Activated naive CD8-positive, alpha-beta T cell (primary cell): ENCODE measurements around the gene CNBP.
A peak's percentile ranks its signal among the peaks of the same experiment; 100 is the strongest.
"Not testable (repeated sequence)": the region's sequence is repeated elsewhere in the genome, so short reads cannot be mapped to it uniquely, and the experiment has no call there.

Experiments used
- H3K27ac Mint-ChIP-seq: one replicate; pipeline ENCODE4 v1.8.0; 2021; ENCODE audit warnings: mixed read lengths
- H3K27me3 Mint-ChIP-seq: one replicate; pipeline ENCODE4 v1.8.0; 2021; ENCODE audit warnings: mixed read lengths
- H3K36me3 Mint-ChIP-seq: one replicate; pipeline ENCODE4 v1.8.0; 2021; ENCODE audit warnings: mixed read lengths
- H3K4me1 Mint-ChIP-seq: one replicate; pipeline ENCODE4 v1.8.0; 2021; ENCODE audit warnings: low read depth, mixed read lengths
- H3K4me3 Mint-ChIP-seq: one replicate; pipeline ENCODE4 v1.8.0; 2021; ENCODE audit warnings: mild to moderate bottlenecking, mixed read lengths
- H3K9me3 Mint-ChIP-seq: one replicate; pipeline ENCODE4 v1.8.0; 2021; ENCODE audit warnings: low read depth, mixed read lengths

Gene CNBP

DNA sequence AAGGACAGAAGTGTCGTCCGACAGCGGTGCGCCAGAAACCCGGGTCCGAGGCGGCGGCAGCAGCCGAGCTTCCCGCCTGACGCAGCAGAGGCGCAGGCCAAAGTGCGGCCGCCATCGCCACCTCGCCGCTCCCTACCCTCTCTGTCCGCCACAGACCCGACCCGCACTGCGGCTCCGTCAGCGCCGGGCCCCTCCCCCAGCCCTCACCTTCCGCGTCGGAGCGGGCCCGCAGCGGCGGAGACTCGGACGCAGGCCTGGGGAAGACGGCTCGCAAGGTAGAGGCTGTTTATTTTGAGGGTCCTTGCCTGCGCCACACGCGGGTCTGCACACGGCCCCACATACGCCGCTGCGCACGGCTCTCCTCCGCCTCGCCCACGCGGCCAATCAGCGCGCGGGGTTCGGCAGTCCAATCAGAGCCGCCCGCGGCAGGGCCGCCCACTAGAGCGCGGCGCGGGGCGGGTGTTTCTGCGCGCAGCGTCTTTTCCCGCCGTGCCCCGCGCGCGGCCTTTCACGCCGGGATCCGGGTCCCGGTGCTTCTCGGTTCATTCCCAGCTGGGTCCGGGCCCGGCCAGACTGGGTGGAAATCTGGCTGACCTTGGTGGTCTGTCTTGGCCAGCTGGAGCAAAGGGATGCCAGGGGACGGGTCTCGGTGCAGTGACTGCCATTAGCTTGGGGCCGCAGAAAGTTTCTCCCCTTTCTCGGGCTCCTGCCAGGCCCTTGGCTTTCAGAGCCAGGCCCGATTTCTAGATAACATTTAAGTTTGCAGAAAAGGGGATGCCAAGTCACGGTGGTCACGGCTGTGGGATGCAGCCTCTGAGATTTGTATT, at the start of gene CNBP:
Gene CNBP (minus strand): TSS at position 328 of the 827 bp plus-strand sequence. CDS start 12,139 bp downstream, outside the sequence.
- H3K27ac Mint-ChIP-seq: peak within 1 kb of the TSS; percentile 99
- H3K4me1 Mint-ChIP-seq: peaks cover 33% of the 10 kb centered on the region
- no peaks in the 10 kb centered on the region for H3K27me3 Mint-ChIP-seq
- peak within 1 kb of the TSS; percentile 98 for H3K4me3 Mint-ChIP-seq
- peaks cover 22% of the 10 kb centered on the region for H3K36me3 Mint-ChIP-seq
- no peaks in the 10 kb centered on the region for H3K9me3 Mint-ChIP-seq

DNA sequence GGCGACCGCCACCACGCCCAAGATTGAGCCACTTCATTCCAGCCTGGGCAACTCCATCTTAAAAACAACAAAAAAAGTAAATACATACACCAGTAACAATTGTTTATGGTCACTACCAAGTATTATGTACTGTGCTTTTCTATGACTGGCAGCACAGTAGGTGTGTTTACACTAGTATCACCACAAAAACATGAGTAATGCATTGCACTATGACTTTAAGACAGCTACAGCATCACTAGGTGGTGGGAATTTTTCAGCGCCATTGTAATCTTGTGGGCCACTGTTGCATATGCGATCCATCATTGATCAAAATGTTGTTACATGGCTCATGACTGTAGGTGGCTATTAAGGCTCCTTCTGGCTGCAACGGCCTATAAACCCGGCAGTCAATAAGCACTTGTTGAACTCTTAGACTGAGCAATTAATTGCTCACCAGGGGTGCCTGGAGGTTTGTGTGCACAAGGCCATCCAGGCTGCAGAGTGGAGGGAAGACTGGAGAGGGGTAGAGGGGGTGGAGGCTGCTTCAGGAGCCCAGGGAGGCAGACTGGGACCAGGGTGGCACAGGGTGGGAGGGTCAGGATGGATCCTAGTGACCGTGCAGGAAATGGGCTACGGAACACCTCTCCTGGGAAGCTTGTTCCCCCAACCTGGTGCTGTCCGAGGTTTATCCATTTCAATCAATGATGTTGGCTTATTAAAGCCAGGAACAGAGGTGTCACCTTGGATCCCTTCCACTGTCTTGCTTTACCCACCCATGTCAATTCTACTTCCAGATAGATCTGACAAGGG, 47.8 kb upstream of the CNBP start:
- Mint-ChIP-seq H3K36me3 (no peaks in the 10 kb centered on the region), H3K27me3 (no peaks in the 10 kb centered on the region), H3K4me3 (no peak overlapping the region), H3K9me3 (no peaks in the 10 kb centered on the region), H3K27ac (no peak overlapping the region), H3K4me1 (peaks cover 8% of the 10 kb centered on the region)

DNA sequence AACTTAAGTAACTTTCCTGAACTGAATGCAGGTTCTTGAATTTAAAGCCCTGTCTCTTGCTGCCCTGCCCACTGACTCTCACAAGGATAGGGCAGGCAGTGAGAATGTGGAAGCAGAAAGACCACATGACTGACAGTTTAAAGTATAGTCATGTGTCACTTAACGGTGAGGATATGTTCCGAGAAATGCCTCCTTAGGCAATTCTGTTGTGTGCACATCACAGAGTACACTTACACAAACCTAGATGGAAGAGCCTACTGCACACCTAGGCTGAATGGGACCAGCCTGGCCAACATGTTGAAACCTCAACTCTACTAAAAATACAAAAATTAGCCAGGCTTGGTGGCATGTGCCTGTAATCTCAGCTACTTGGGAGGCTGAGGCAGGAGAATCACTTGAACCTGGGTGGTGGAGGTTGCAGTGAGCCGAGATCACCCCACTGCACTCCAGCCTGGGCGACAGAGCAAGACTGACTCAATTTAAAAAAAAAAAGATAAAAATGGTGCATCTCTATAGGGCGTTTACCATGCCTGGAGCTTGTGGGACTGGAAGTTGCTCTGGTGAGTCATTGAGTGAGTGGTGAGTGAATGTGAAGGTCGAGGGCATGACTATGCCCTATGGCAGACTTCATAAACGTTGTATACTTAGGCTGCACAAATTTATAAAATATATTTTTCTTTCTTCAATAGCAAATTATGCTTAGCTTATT, 46.8 kb upstream of the CNBP start:
- Mint-ChIP-seq H3K4me3 (no peak overlapping the region), H3K4me1 (peaks cover 12% of the 10 kb centered on the region), H3K27me3 (no peaks in the 10 kb centered on the region), H3K9me3 (no peaks in the 10 kb centered on the region), H3K27ac (no peak overlapping the region), H3K36me3 (no peaks in the 10 kb centered on the region)

DNA sequence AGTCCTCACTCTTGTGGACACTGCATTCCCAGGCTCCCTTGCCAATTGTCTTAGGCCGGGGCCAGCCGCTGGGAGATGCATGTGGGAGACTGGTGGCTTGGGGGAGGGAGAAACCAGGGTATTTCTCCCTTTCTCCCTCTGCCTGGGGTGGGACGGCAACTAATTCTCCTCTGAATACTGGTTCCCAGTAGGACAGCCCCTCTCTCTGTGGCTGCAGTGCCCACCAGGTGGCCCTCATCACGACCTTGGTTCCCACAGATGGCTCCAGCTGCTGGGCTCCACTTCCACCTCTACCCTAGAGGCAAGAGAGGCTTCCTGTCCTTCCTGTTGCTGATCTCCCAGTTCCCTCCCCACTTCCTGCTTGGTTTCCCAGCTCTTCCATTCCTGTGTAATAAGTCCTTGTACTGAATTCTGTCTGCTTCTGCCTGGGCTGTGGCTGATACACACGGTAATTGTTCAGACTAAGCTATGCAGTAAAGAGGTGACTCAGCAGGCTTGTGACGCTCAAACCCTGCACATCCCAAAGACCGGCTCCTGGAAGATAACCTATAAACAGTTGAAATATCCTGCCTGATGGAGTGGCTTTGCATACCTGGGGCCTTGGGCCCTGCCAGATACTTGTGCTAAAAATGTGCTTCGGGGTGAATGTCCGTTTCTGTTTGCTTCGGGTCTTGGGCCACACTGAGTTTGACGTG, 45.3 kb upstream of the CNBP start:
- Mint-ChIP-seq H3K36me3 (no peaks in the 10 kb centered on the region), H3K4me1 (peaks cover 21% of the 10 kb centered on the region), H3K27me3 (no peaks in the 10 kb centered on the region), H3K27ac (no peak overlapping the region), H3K9me3 (no peaks in the 10 kb centered on the region), H3K4me3 (no peak overlapping the region)

DNA sequence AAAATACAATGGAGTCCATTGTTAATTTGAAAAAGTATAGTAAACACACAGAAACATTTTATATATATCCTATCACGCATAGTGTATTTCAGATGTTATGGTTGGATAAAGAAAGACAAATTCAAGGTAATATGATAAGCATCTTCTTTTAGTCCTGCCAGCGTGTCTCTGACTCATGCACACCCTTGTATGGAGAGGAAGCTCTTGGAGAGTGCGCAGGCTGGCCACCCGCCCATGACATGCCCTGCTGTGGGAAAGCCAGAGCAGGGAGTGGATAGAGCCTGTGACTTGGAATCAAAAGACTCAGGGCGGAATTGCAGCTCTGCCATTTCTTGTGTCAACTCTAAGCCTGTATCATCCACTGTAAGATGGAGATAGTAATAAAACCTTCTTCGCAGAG, 42.7 kb upstream of the CNBP start:
- Mint-ChIP-seq H3K9me3 (no peaks in the 10 kb centered on the region), H3K36me3 (no peaks in the 10 kb centered on the region), H3K27me3 (no peaks in the 10 kb centered on the region), H3K27ac (no peak overlapping the region), H3K4me1 (peaks cover 17% of the 10 kb centered on the region), H3K4me3 (no peak overlapping the region)

DNA sequence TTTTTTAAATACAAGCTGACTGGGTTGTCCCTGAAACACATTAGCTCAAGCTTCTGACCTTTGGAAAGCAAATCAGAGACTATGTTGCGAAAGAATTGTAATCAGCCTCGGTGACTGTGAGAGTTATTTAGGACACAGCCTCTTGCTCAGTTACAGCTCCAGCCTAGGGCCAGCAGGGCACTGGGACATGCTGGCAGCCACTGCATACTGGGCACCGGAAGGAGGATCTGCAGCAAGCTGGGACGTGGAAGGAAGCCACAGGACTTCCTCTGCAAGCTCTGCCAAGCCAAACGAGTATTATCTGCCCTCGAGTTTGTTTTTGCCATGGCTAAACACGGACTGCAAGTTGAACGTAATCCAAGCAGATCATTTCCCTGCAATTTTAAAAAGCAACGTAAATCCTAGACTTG, 41.3 kb upstream of the CNBP start:
- H3K4me3 Mint-ChIP-seq: peak overlapping the region; percentile 42
- H3K27me3 Mint-ChIP-seq: no peaks in the 10 kb centered on the region
- H3K9me3 Mint-ChIP-seq: no peaks in the 10 kb centered on the region
- peak overlapping the region; percentile 75 for H3K27ac Mint-ChIP-seq
- H3K4me1 Mint-ChIP-seq: peaks cover 13% of the 10 kb centered on the region
- no peaks in the 10 kb centered on the region for H3K36me3 Mint-ChIP-seq

DNA sequence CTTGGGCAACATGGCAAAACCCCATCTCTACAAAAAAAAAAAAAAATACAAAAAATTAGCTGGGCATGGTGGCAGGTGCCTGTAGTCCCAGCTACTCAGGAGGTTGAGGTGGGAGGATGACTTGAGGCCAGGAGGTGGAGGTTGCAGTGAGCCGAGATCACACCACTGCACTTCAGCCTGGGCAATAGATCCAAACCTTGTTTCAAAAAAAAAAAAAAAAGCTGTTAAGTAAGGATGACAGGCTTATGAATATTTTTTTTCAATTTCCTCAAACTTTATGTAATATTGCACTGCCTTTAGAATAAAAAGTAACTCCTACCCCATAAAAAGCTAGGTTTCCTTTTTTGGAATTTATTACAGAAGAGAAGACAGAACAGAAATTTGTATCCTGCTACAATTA, 40.7 kb upstream of the CNBP start:
- not testable (repeated sequence) for H3K9me3 Mint-ChIP-seq, H3K36me3 Mint-ChIP-seq, H3K27me3 Mint-ChIP-seq, H3K4me3 Mint-ChIP-seq
- H3K4me1 Mint-ChIP-seq: peaks cover 13% of the 10 kb centered on the region
- peak overlapping the region; percentile 22 for H3K27ac Mint-ChIP-seq

DNA sequence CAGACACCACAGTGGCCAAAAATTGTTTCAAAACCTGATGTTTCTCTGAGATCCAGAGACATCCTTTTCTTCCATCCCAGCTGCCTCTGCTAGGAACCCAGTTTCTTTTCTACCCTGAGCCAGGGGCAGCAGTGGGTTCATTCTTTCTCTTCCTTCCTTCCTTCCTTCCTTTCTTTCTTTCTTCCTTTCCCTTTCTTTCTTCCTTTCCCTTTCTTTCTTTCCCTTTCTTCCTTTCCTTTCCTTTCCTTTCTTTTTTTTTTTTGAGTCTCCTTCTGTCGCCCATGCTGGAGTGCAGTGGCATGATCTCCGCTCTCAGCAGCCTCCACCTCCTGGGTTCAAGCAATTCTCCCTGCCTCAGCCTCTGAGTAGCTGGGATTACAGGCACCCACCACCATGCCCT, 35.0 kb upstream of the CNBP start:
- Mint-ChIP-seq H3K36me3 (no peaks in the 10 kb centered on the region), H3K4me1 (no peaks in the 10 kb centered on the region), H3K4me3 (no peak overlapping the region)

DNA sequence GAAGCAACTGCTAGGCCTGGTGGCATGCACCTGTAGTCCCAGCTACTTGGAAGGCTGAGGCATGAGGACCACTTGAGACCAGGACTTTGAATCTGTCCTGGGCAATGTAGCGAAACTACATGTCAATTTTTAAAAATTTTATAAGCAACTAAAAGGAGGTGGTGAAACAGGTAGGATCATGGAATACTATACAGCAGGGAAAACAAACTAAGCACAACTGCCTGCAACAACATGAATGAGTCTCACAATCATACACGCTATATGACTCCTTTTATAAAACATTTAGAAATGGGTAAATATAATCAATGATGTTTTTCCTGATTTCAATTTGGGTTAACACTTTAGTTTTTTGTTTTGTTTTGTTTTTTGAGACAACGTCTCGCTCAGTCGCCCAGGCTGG, 29.5 kb upstream of the CNBP start:
- Mint-ChIP-seq H3K4me1 (no peaks in the 10 kb centered on the region), H3K27me3 (peaks cover 1% of the 10 kb centered on the region), H3K36me3 (no peaks in the 10 kb centered on the region), H3K9me3 (no peaks in the 10 kb centered on the region), H3K27ac (no peak overlapping the region), H3K4me3 (no peak overlapping the region)

More for the DNA sequence above, 35.0 kb upstream of the CNBP start:
- Mint-ChIP-seq H3K27ac (no peak overlapping the region), H3K27me3 (no peaks in the 10 kb centered on the region), H3K9me3 (no peaks in the 10 kb centered on the region)

DNA sequence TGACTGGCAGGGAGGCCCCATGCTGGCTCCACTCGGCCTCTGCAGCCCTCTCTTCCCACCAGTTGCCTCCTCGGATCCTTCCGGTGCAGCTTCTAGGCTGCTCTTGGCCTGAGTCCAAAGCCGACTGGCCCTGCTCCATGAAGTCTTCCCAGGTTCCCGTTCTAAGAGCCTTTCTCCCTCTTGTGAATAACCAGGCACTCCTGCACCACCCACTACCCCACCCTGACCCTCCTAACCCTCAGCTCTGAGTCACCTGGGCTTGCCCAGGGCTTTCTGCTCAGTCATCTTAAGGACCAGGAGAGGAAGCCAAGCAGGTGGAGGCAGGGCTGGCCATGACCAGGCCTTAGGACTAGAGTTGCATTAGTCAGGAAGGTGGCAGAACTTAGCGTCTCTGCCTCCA, 28.1 kb upstream of the CNBP start:
- H3K9me3 Mint-ChIP-seq: no peaks in the 10 kb centered on the region
- H3K36me3 Mint-ChIP-seq: no peaks in the 10 kb centered on the region
- no peak overlapping the region for H3K4me3 Mint-ChIP-seq
- H3K27ac Mint-ChIP-seq: no peak overlapping the region
- no peaks in the 10 kb centered on the region for H3K4me1 Mint-ChIP-seq
- H3K27me3 Mint-ChIP-seq: peaks cover 1% of the 10 kb centered on the region

DNA sequence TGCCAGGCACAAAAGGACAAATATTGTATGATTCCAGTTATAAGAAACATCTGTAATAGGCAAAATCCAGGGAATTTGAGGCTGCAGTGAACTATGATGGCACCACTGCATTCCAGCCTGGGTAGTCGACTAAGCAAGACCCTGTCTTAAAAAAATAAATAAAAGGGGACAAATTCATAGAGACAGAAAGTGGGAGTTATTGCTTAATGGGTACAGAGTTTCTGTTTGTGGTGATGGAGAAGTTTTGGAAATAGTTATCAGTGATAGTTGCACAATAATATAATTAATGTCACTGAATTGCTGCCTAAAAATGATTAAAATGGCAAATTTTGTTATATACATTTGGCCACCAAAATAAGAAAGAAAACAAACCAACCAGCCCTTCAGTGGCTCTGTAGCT, 27.6 kb upstream of the CNBP start:
- H3K36me3 Mint-ChIP-seq: no peaks in the 10 kb centered on the region
- peaks cover 1% of the 10 kb centered on the region for H3K27me3 Mint-ChIP-seq
- H3K4me1 Mint-ChIP-seq: no peaks in the 10 kb centered on the region
- H3K4me3 Mint-ChIP-seq: no peak overlapping the region
- no peaks in the 10 kb centered on the region for H3K9me3 Mint-ChIP-seq
- H3K27ac Mint-ChIP-seq: no peak overlapping the region

DNA sequence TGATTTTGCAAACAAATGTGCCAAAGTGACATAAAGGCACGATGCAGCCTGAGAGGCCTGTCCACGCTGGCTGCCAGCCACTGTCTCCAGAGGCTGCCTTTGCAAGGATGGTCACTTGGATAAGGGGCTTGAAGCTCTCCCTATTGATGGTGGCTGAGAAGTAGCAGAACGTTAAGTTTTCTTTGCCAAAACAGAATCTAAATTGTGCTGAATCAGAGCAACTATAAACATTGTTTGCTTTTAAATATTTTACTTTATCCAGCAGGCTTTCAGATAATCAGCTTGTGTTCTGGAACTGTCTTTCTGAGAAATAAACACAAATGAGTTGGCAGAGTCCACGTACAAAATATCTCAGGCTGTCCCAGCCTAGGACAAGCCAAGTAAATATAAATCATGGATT, 23.8 kb upstream of the CNBP start:
- no peaks in the 10 kb centered on the region for H3K36me3 Mint-ChIP-seq
- H3K4me1 Mint-ChIP-seq: no peaks in the 10 kb centered on the region
- peaks cover 1% of the 10 kb centered on the region for H3K27me3 Mint-ChIP-seq
- no peak overlapping the region for H3K27ac Mint-ChIP-seq
- H3K9me3 Mint-ChIP-seq: no peaks in the 10 kb centered on the region
- H3K4me3 Mint-ChIP-seq: no peak overlapping the region

DNA sequence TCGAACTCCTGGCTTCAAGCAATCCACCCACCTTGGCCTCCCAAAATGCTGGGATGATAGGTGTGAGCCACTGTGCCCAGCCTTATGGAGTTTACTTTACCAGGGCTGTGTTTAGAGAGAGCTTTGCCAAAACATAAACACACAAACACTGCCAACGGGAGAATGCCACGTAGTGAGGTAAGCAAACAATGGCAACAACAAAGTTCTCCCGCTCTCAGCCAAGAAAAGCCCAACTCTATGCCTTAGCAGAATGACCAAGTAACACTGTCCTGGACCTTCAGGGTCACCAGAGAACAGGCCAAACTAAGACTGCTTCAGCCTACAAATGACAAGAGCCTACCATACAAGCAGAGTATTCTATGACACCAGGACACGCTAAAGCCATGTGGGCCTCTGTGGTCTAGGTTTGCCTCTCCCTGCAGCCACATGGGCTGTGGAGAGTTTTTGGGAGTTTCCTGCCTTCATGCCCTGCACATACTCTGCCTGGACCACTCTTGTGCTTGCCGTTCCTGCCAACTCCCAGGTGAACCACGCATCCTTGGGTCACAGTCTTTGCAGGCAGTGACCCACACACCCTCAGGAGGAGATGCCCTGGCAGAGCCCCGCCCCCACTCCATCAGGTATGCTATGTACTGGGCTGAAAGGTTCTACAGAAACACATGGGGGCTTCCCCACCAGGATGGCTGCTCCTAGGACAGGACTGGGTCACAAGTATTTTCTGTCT, 21.6 kb upstream of the CNBP start:
- Mint-ChIP-seq H3K9me3 (no peaks in the 10 kb centered on the region), H3K4me3 (no peak overlapping the region), H3K27me3 (peaks cover 1% of the 10 kb centered on the region), H3K4me1 (no peaks in the 10 kb centered on the region), H3K36me3 (no peaks in the 10 kb centered on the region), H3K27ac (no peak overlapping the region)

DNA sequence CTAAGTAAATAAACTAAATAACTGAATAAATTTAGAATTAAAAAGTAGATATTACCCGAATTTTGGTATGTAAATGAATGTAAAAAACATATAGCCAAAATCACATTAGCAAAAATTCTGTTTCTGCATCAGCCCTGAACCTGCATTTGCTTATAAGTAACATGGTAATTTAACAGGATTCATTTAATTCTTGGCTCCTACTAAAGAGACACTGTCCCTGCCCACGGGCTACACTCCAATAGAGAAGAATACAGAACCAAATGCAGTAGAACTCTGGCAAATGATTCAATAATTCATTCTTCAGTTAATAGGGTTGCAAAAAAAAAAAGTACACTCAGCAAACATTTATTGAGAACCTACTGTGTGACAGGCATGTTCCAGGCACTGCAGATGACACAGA, 20.8 kb upstream of the CNBP start:
- H3K27me3 Mint-ChIP-seq: no peaks in the 10 kb centered on the region
- no peaks in the 10 kb centered on the region for H3K9me3 Mint-ChIP-seq
- no peak overlapping the region for H3K27ac Mint-ChIP-seq
- no peak overlapping the region for H3K4me3 Mint-ChIP-seq
- H3K4me1 Mint-ChIP-seq: no peaks in the 10 kb centered on the region
- H3K36me3 Mint-ChIP-seq: peaks cover 2% of the 10 kb centered on the region
